IMR-90 (cell line): ENCODE data around the gene RIMS4. TPM values are rescaled to one million over a fixed set of nuclear protein-coding genes. Genes with fewer than 3 reads are reported as not detected.

Source experiments
- ATAC-seq: fragments of 200-7000 bp; cut with Tn5 transposase; 2 replicates; pipeline ENCODE4 v1.9.1; 2020; ENCODE audit warnings: low read depth, mild to moderate bottlenecking, moderate library complexity
- BruUV-seq: library from RNA; stranded (reverse); fragments of 400-500 nt; replicated peaks from 2 replicates; lab custom pipeline; 2021; lab: Mats Ljungman, UMichigan
- CTCF ChIA-PET: fragments of 300-600 bp; formaldehyde crosslinking; extraction: SDS; loops from one replicate; lab custom pipeline; 2021; ENCODE audit warnings: antibody characterized with exemption; lab: Yijun Ruan, JAX
- POLR2A ChIA-PET: fragments of 300-600 bp; sonication (Branson Sonifier 250); formaldehyde crosslinking; loops from one replicate; lab custom pipeline; 2022; ENCODE audit warnings: antibody characterized with exemption; ENCODE audit not compliant: unreplicated experiment; lab: Charles Lee
- DNase-seq: peaks from one replicate; pipeline ENCODE4 v3.0.0; 2013
- H2AFZ ChIP-seq: replicated peaks from 2 replicates; pipeline ENCODE3; 2013; ENCODE audit warnings: low read length, mild to moderate bottlenecking; ENCODE audit not compliant: poor library complexity
- H2AK5ac ChIP-seq: 2 replicates; pipeline ENCODE4 v1.6.1; 2013; ENCODE audit warnings: low read depth, low read length, inconsistent platforms
- H2AK9ac ChIP-seq: replicated peaks from 2 replicates; pipeline ENCODE3; 2013; ENCODE audit warnings: mild to moderate bottlenecking, low read depth, low read length, moderate library complexity; ENCODE audit not compliant: poor library complexity
- H2BK120ac ChIP-seq: 2 replicates; pipeline ENCODE4 v1.6.1; 2013; ENCODE audit warnings: low read depth, low read length, inconsistent platforms
- H2BK15ac ChIP-seq: 3 replicates; pipeline ENCODE4 v1.6.1; 2013; ENCODE audit warnings: low read depth, low read length, inconsistent platforms
- H2BK20ac ChIP-seq: 2 replicates; pipeline ENCODE4 v1.6.1; 2013; ENCODE audit warnings: low read depth, mild to moderate bottlenecking, inconsistent platforms, low read length, moderate library complexity
- H2BK5ac ChIP-seq: 2 replicates; pipeline ENCODE4 v1.6.1; 2013; ENCODE audit warnings: mild to moderate bottlenecking, low read depth, low read length, inconsistent platforms; ENCODE audit not compliant: poor library complexity, severe bottlenecking
- H3K14ac ChIP-seq: replicated peaks from 2 replicates; pipeline ENCODE4 v1.6.1; 2013; ENCODE audit warnings: low read depth, low read length, inconsistent platforms
- H3K18ac ChIP-seq: 2 replicates; pipeline ENCODE4 v1.6.1; 2013; ENCODE audit warnings: low read depth, low read length, control low read depth
- H3K23ac ChIP-seq: 2 replicates; pipeline ENCODE4 v1.6.1; 2013; ENCODE audit warnings: low read depth, low read length, inconsistent platforms
- H3K27ac ChIP-seq: 2 replicates; pipeline ENCODE4 v1.5.1; 2013; ENCODE audit warnings: mild to moderate bottlenecking, control low read depth, low read length; ENCODE audit not compliant: insufficient read depth
- H3K27me3 ChIP-seq: 2 replicates; pipeline ENCODE4 v1.6.1; 2013; ENCODE audit warnings: low read length; ENCODE audit not compliant: control insufficient read depth, insufficient read depth
- H3K36me3 ChIP-seq: 2 replicates; pipeline ENCODE4 v1.6.1; 2013; ENCODE audit warnings: low read length, mixed read lengths; ENCODE audit not compliant: control insufficient read depth, insufficient read depth
- H3K4ac ChIP-seq: 2 replicates; pipeline ENCODE4 v1.6.1; 2013; ENCODE audit warnings: low read depth, low read length, inconsistent platforms
- H3K4me1 ChIP-seq: 2 replicates; pipeline ENCODE4 v1.6.1; 2013; ENCODE audit warnings: low read length, mixed read lengths; ENCODE audit not compliant: control insufficient read depth, insufficient read depth
- H3K4me2 ChIP-seq: 2 replicates; pipeline ENCODE4 v1.6.1; 2013; ENCODE audit warnings: low read depth, mild to moderate bottlenecking, control low read depth, low read length, moderate library complexity
- H3K4me3 ChIP-seq: 2 replicates; pipeline ENCODE4 v1.5.1; 2013; ENCODE audit warnings: low read depth, mild to moderate bottlenecking, control low read depth, low read length, moderate library complexity; ENCODE audit not compliant: insufficient read depth
- H3K56ac ChIP-seq: 2 replicates; pipeline ENCODE4 v1.6.1; 2013; ENCODE audit warnings: low read length, inconsistent platforms; ENCODE audit not compliant: insufficient read depth; ENCODE audit errors: extremely low read depth
- H3K79me1 ChIP-seq, 2 experiments: 2 replicates each; pipeline ENCODE4 v1.6.1; 2013; ENCODE audit warnings: low read length in 2 of 2, inconsistent platforms in 1 of 2, low read depth in 1 of 2
- H3K9ac ChIP-seq: 2 replicates; pipeline ENCODE4 v1.6.1; 2013; ENCODE audit warnings: low read depth, low read length, control low read depth
- H3K9me1 ChIP-seq: 2 replicates; pipeline ENCODE4 v1.6.1; 2013; ENCODE audit warnings: low read length, inconsistent platforms; ENCODE audit not compliant: insufficient read depth
- H3K9me3 ChIP-seq: 2 replicates; pipeline ENCODE4 v1.6.1; 2013; ENCODE audit warnings: low read length; ENCODE audit not compliant: control insufficient read depth, insufficient read depth
- H4K20me1 ChIP-seq: 2 replicates; pipeline ENCODE4 v1.6.1; 2013; ENCODE audit warnings: low read length, inconsistent platforms; ENCODE audit not compliant: insufficient read depth
- H4K5ac ChIP-seq: 2 replicates; pipeline ENCODE4 v1.6.1; 2013; ENCODE audit warnings: mild to moderate bottlenecking, low read depth, low read length, control low read depth
- H4K8ac ChIP-seq, 2 experiments: 2 replicates each; pipeline ENCODE4 v1.6.1; 2013; ENCODE audit warnings: low read depth in 2 of 2, low read length in 2 of 2, control low read depth in 1 of 2, inconsistent platforms in 1 of 2
- H4K91ac ChIP-seq: 2 replicates; pipeline ENCODE4 v1.6.1; 2013; ENCODE audit warnings: low read depth, low read length, inconsistent platforms; ENCODE audit not compliant: insufficient read depth
- CTCF ChIP-seq: conservative IDR thresholded peaks from 2 replicates; pipeline ENCODE4 v1.5.1; 2012; ENCODE audit warnings: mild to moderate bottlenecking, low read depth, low read length, improper control_type of control experiment
- FOS ChIP-seq: fragments of 150-350 bp; IDR thresholded peaks from 2 replicates; pipeline ENCODE4 v1.6.1; 2016; ENCODE audit warnings: low read depth, low read length
- MAFK ChIP-seq: IDR thresholded peaks from 2 replicates; pipeline ENCODE4 v1.6.1; 2012; ENCODE audit warnings: low read depth, low read length, improper control_type of control experiment
- NFE2L2 ChIP-seq: fragments of 150-350 bp; IDR thresholded peaks from 2 replicates; pipeline ENCODE4 v1.6.1; 2016; ENCODE audit warnings: low read depth, mild to moderate bottlenecking, low read length
- POLR2A ChIP-seq: IDR thresholded peaks from 2 replicates; pipeline ENCODE4 v1.6.1; 2012; ENCODE audit warnings: mild to moderate bottlenecking, low read depth, low read length
- RAD21 ChIP-seq: IDR thresholded peaks from 2 replicates; pipeline ENCODE4 v1.6.1; 2012; ENCODE audit warnings: low read length, improper control_type of control experiment
- RFX5 ChIP-seq: IDR thresholded peaks from 2 replicates; pipeline ENCODE4 v1.8.0; 2012; ENCODE audit warnings: low read depth, mild to moderate bottlenecking, low read length, moderate library complexity
- USF2 ChIP-seq: fragments of 150-350 bp; IDR thresholded peaks from 2 replicates; pipeline ENCODE4 v1.6.1; 2017; ENCODE audit warnings: mild to moderate bottlenecking, antibody characterized with exemption, low read length, low read depth
- WGBS, 2 experiments: methylation state at CpG; one replicate each; pipeline versions ENCODE4 v1.1.5 to v1.1.7; 2013; ENCODE audit warnings: missing lambda C conversion rate in 2 of 2; ENCODE audit not compliant: insufficient read length in 1 of 2; ENCODE audit errors: extremely low coverage in 2 of 2; 5-methylcytosine and 5-hydroxymethylcytosine counted together
- dilution Hi-C: fragments of 300-500 bp; cut with HindIII; formaldehyde crosslinking; loops from one replicate; pipeline ENCODE4 v1.14.3; 2018; ENCODE audit warnings: low sequenced_read_pairs; ENCODE audit not compliant: unreplicated experiment
- in situ Hi-C: fragments of 300-500 bp; cut with MboI; formaldehyde crosslinking; loops from 3 replicates; pipeline ENCODE4 v1.14.3; 2019; ENCODE audit warnings: low sequenced_read_pairs, inconsistent platforms, mixed read lengths
- intact Hi-C: fragments of 100-400 bp; cut with micrococcal nuclease; formaldehyde crosslinking; loops from 2 replicates; pipeline ENCODE4 v1.10.0; 2022
- polyA plus RNA-seq, 3 experiments: library from polyadenylated mRNA; depleted of rRNA; stranded (reverse); fragments of >200 nt; gene quantifications; 2 replicates each; pipeline ENCODE4 v1.2.3, GENCODE V29; 2012; ENCODE audit warnings: low replicate concordance in 1 of 3
- total RNA-seq: library from RNA; depleted of rRNA; stranded (reverse); fragments of >200 nt; gene quantifications from 2 replicates; pipeline ENCODE4 v1.2.3, GENCODE V29; 2012

RIMS4 gene
- total and polyA plus RNA-seq, 2 of the 4 experiments (the other 2 are of a cell fraction), result not detected

GRCh38 chr20:44837946-44838345, 27.6 kb upstream of the RIMS4 start:
- Histone ChIP-seq H3K4me3 (no peak overlapping the region), H4K20me1 (no peaks in the 10 kb centered on the region), H2BK5ac (no peak overlapping the region), H2AK9ac (no peak overlapping the region), H4K91ac (no peak overlapping the region), H3K9ac (no peak overlapping the region), H3K4ac (no peak overlapping the region), H3K4me1 (no peaks in the 10 kb centered on the region), H4K8ac (no peak overlapping the region), H3K9me1 (no peaks in the 10 kb centered on the region), H3K27me3 (peaks cover 23% of the 10 kb centered on the region), H3K23ac (no peak overlapping the region), H3K56ac (no peak overlapping the region), H3K4me2 (no peak overlapping the region), H2BK15ac (no peak overlapping the region), H3K36me3 (no peaks in the 10 kb centered on the region), H4K5ac (no peak overlapping the region), H2BK120ac (no peak overlapping the region), H2BK20ac (no peak overlapping the region), H2AK5ac (no peak overlapping the region), H3K18ac (no peak overlapping the region), H3K14ac (no peak overlapping the region), H2AFZ (no peak overlapping the region), H3K79me1 (no peaks in the 10 kb centered on the region), H3K9me3 (no peaks in the 10 kb centered on the region), H3K27ac (no peak overlapping the region)
- intact Hi-C loops, result no loop called here
- WGBS, 2 experiments, result 0% methylated on average over 2 of the region's 3 CpGs; no CpG with 5 or more reads in 1 of the 2 experiments
- no peak for TF ChIP-seq RFX5
- no peak for TF ChIP-seq RAD21
- no peak for TF ChIP-seq CTCF
- no peak for TF ChIP-seq POLR2A
- TF ChIP-seq USF2, result no peak
- no peak for TF ChIP-seq FOS
- no peak for TF ChIP-seq NFE2L2
- no peak for TF ChIP-seq MAFK
- ATAC-seq (no peak), DNase-seq (no peak)
- dilution Hi-C loops, result no loop called here
- no TSS peak for BruUV-seq
- CTCF ChIA-PET, result no interaction called here
- POLR2A ChIA-PET, result no interaction called here
- in situ Hi-C loops, result no loop called here
